ENCODE measurements around the gene CDH13. TPM values are rescaled to one million over a fixed set of nuclear protein-coding genes. Genes with fewer than 3 reads are reported as not detected.

CDH13 gene
- total and polyA plus RNA-seq, 2 experiments from 2014 or later = 1.6 to 4.4 TPM

- Histone ChIP-seq H3K27me3 (ENCODE audit: insufficient read depth) (no peaks in the 10 kb centered on the region), H3K4me2 (no peak overlapping the region), H3K36me3 (ENCODE audit: insufficient read depth) (no peaks in the 10 kb centered on the region; the same call in 1 of the 2 replicates), H3K79me2 (replicated peaks; ENCODE audit: insufficient read depth) (no peaks in the 10 kb centered on the region), H3K4me1 (ENCODE audit: insufficient read depth) (no peaks in the 10 kb centered on the region), H3K4me3 (no peak overlapping the region), H2AFZ (no peak overlapping the region), H3K27ac (ENCODE audit: low read depth) (no peak overlapping the region), H4K20me1 (replicated peaks; ENCODE audit: insufficient read depth) (no peaks in the 10 kb centered on the region), H3K9me2 (ENCODE audit: insufficient read depth) (peaks cover 2% of the 10 kb centered on the region), H3F3A (replicated peaks; ENCODE audit: low read depth) (no peaks in the 10 kb centered on the region)
- H3K27ac Mint-ChIP-seq = no peak overlapping the region
- TF ChIP-seq NANOG (IDR thresholded peaks at IDR 0.05; ENCODE audit: borderline replicate concordance) = no peak
- ATAC-seq (no peak), DNase-seq (ENCODE audit: low spot score) (no peak)
- H3K4me1 Mint-ChIP-seq = peaks cover 21% of the 10 kb centered on the region; the same call in 2 of the 3 replicates
- H3K4me3 Mint-ChIP-seq = no peak overlapping the region
- H3K36me3 Mint-ChIP-seq (ENCODE audit: low read depth) = no peaks in the 10 kb centered on the region
- peaks cover 2% of the 10 kb centered on the region for H3K27me3 Mint-ChIP-seq (ENCODE audit: insufficient read depth, low read depth, poor library complexity)
- H3K9me3 Mint-ChIP-seq = no peaks in the 10 kb centered on the region
Observed at GRCh38 chr16:82884320-82884898, 257.6 kb downstream of the CDH13 start.

GRCh38 chr16:82886146-82886545 lies 259.4 kb downstream of the CDH13 start:
- no peak overlapping the region for H3K4me2 ChIP-seq
- H3F3A ChIP-seq (replicated peaks; ENCODE audit: low read depth) = no peaks in the 10 kb centered on the region
- H3K27me3 Mint-ChIP-seq (ENCODE audit: insufficient read depth, low read depth, poor library complexity) = peaks cover 2% of the 10 kb centered on the region
- H2AFZ ChIP-seq = no peak overlapping the region
- peaks cover 21% of the 10 kb centered on the region; the same call in 2 of the 3 replicates for H3K4me1 Mint-ChIP-seq
- peaks cover 4% of the 10 kb centered on the region; the same call in 1 of the 2 replicates for H3K9me2 ChIP-seq (ENCODE audit: insufficient read depth)
- DNase-seq (ENCODE audit: low spot score) = no peak
- H3K4me1 ChIP-seq (ENCODE audit: insufficient read depth) = no peaks in the 10 kb centered on the region
- H3K4me3 Mint-ChIP-seq = no peak overlapping the region
- H4K20me1 ChIP-seq (replicated peaks; ENCODE audit: insufficient read depth) = no peaks in the 10 kb centered on the region
- H3K27ac Mint-ChIP-seq = no peak overlapping the region
- H3K79me2 ChIP-seq (replicated peaks; ENCODE audit: insufficient read depth) = no peaks in the 10 kb centered on the region
- no peak overlapping the region for H3K4me3 ChIP-seq
- no peak for ATAC-seq
- no peaks in the 10 kb centered on the region for H3K9me3 Mint-ChIP-seq
- H3K27me3 ChIP-seq (ENCODE audit: insufficient read depth) = no peaks in the 10 kb centered on the region
- no peaks in the 10 kb centered on the region for H3K36me3 Mint-ChIP-seq (ENCODE audit: low read depth)
- no peak overlapping the region for H3K27ac ChIP-seq (ENCODE audit: low read depth)
- H3K36me3 ChIP-seq (ENCODE audit: insufficient read depth) = no peaks in the 10 kb centered on the region; the same call in 1 of the 2 replicates
- TF ChIP-seq ZNF114 (CRISPR knock-in tag; IDR thresholded peaks at IDR 0.05) (no peak), ZNF331 (CRISPR knock-in tag; IDR thresholded peaks at IDR 0.05; ENCODE audit: low read depth) (no peak), POLR2AphosphoS5 (IDR thresholded peaks at IDR 0.05; ENCODE audit: low read depth) (no peak), CREB1 (CRISPR knock-in tag; IDR thresholded peaks at IDR 0.05; ENCODE audit: low read depth) (no peak), EZH2phosphoT487 (IDR thresholded peaks at IDR 0.05; ENCODE audit: unreplicated experiment) (no peak), STAT1 (IDR thresholded peaks at IDR 0.05; ENCODE audit: unreplicated experiment) (no peak), JUNB (IDR thresholded peaks at IDR 0.05; ENCODE audit: unreplicated experiment) (no peak), ETS1 (IDR thresholded peaks at IDR 0.05) (no peak), REST (IDR thresholded peaks at IDR 0.05; ENCODE audit: unreplicated experiment) (no peak), NANOG (IDR thresholded peaks at IDR 0.05; ENCODE audit: borderline replicate concordance) (no peak)
- TF ChIP-seq, protein P1, sequence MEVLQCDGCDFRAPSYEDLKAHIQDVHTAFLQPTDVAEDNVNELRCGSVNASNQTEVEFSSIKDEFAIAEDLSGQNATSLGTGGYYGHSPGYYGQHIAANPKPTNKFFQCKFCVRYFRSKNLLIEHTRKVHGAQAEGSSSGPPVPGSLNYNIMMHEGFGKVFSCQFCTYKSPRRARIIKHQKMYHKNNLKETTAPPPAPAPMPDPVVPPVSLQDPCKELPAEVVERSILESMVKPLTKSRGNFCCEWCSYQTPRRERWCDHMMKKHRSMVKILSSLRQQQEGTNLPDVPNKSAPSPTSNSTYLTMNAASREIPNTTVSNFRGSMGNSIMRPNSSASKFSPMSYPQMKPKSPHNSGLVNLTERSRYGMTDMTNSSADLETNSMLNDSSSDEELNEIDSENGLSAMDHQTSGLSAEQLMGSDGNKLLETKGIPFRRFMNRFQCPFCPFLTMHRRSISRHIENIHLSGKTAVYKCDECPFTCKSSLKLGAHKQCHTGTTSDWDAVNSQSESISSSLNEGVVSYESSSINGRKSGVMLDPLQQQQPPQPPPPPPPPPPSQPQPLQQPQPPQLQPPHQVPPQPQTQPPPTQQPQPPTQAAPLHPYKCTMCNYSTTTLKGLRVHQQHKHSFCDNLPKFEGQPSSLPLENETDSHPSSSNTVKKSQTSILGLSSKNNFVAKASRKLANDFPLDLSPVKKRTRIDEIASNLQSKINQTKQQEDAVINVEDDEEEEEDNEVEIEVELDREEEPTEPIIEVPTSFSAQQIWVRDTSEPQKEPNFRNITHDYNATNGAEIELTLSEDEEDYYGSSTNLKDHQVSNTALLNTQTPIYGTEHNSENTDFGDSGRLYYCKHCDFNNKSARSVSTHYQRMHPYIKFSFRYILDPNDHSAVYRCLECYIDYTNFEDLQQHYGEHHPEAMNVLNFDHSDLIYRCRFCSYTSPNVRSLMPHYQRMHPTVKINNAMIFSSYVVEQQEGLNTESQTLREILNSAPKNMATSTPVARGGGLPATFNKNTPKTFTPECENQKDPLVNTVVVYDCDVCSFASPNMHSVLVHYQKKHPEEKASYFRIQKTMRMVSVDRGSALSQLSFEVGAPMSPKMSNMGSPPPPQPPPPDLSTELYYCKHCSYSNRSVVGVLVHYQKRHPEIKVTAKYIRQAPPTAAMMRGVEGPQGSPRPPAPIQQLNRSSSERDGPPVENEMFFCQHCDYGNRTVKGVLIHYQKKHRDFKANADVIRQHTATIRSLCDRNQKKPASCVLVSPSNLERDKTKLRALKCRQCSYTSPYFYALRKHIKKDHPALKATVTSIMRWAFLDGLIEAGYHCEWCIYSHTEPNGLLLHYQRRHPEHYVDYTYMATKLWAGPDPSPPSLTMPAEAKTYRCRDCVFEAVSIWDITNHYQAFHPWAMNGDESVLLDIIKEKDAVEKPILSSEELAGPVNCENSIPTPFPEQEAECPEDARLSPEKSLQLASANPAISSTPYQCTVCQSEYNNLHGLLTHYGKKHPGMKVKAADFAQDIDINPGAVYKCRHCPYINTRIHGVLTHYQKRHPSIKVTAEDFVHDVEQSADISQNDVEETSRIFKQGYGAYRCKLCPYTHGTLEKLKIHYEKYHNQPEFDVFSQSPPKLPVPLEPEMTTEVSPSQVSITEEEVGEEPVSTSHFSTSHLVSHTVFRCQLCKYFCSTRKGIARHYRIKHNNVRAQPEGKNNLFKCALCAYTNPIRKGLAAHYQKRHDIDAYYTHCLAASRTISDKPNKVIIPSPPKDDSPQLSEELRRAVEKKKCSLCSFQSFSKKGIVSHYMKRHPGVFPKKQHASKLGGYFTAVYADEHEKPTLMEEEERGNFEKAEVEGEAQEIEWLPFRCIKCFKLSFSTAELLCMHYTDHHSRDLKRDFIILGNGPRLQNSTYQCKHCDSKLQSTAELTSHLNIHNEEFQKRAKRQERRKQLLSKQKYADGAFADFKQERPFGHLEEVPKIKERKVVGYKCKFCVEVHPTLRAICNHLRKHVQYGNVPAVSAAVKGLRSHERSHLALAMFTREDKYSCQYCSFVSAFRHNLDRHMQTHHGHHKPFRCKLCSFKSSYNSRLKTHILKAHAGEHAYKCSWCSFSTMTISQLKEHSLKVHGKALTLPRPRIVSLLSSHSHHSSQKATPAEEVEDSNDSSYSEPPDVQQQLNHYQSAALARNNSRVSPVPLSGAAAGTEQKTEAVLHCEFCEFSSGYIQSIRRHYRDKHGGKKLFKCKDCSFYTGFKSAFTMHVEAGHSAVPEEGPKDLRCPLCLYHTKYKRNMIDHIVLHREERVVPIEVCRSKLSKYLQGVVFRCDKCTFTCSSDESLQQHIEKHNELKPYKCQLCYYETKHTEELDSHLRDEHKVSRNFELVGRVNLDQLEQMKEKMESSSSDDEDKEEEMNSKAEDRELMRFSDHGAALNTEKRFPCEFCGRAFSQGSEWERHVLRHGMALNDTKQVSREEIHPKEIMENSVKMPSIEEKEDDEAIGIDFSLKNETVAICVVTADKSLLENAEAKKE (CRISPR knock-in tag; IDR thresholded peaks at IDR 0.05) = no peak

All from GM23338 (cell line).